Mucosa of descending colon (tissue), 3 donors: ENCODE data around the gene EVPL. TPM values are rescaled to one million over a fixed set of nuclear protein-coding genes. Genes with fewer than 3 reads are reported as not detected.

Experiments used
- ATAC-seq: fragments of 200-7000 bp; cut with Tn5 transposase; one replicate; pipeline ENCODE4 v1.9.1; 2020; ENCODE audit warnings: mild to moderate bottlenecking, moderate library complexity
- DNase-seq, 3 donors: peaks; one replicate each; pipeline ENCODE4 v3.0.0-alpha.2; 2020
- H3K36me3 ChIP-seq: fragments of 200-600 bp; one replicate; pipeline ENCODE4 v1.8.0; 2021; ENCODE audit warnings: low read depth, mild to moderate bottlenecking
- H3K4me1 ChIP-seq: fragments of 200-600 bp; one replicate; pipeline ENCODE4 v1.8.0; 2021; ENCODE audit warnings: low read depth, mild to moderate bottlenecking
- H3K4me3 ChIP-seq: fragments of 200-600 bp; one replicate; pipeline ENCODE4 v1.8.0; 2021; ENCODE audit warnings: mild to moderate bottlenecking
- H3K9me3 ChIP-seq: fragments of 200-600 bp; one replicate; pipeline ENCODE4 v1.8.0; 2021; ENCODE audit warnings: mild to moderate bottlenecking
- CTCF ChIP-seq: fragments of 200-600 bp; IDR thresholded peaks from one replicate; pipeline ENCODE4 v1.8.0; 2022; ENCODE audit warnings: antibody characterized with exemption, mild to moderate bottlenecking
- intact Hi-C, 2 donors: fragments of 100-400 bp; cut with DNase I in 1 of 2; cut with micrococcal nuclease in 1 of 2; formaldehyde crosslinking; loops; one replicate each; pipeline versions ENCODE4 v1.11.0 to v1.11.1; 2022; cut with DNase I, micrococcal nuclease
- total RNA-seq, 3 donors: library from RNA; stranded (reverse); fragmentation: NEBNext Ultra II Directional in 2 of 3; extraction: Animal tissue kit (Norgen Biotek cat#: 25700) in 2 of 3; gene quantifications; one replicate each; pipeline versions ENCODE4 v1.2.1 to v1.2.4, GENCODE V29; 2021 to 2023
- donor health status: DM: no; HTN: no; CAD: no; lungs with moderate emphysema.
- donor health status: DM: no; HTN: no; CAD: no.
- donor health status: DM: no; HTN: yes; CAD: no.

Gene EVPL
- total RNA-seq, 3 donors from 2014 or later: 13.3 to 22.6 (median 16.3) TPM

- DNase-seq (no peak), ATAC-seq (no peak)
- peaks cover 21% of the 10 kb centered on the region for H3K4me1 ChIP-seq
- TF ChIP-seq CTCF: no peak
- intact Hi-C loops: no loop called here
- H3K9me3 ChIP-seq: no peaks in the 10 kb centered on the region
- no peak overlapping the region for H3K4me3 ChIP-seq
- H3K36me3 ChIP-seq: no peaks in the 10 kb centered on the region
These were observed 5.6 kb upstream of the EVPL start for GRCh38 chr17:76032780-76033108.

GRCh38 chr17:76032073-76032779 lies 5.1 kb upstream of the EVPL start:
- no peaks in the 10 kb centered on the region for H3K9me3 ChIP-seq
- ATAC-seq (peak; percentile 2), DNase-seq (no peak)
- peaks cover 25% of the 10 kb centered on the region for H3K4me1 ChIP-seq
- no peak overlapping the region for H3K4me3 ChIP-seq
- no peak for TF ChIP-seq CTCF
- H3K36me3 ChIP-seq: no peaks in the 10 kb centered on the region
- intact Hi-C loops: no loop called here

- ATAC-seq: peak; percentile 41
- no peaks in the 10 kb centered on the region for H3K9me3 ChIP-seq
- peaks cover 31% of the 10 kb centered on the region for H3K4me1 ChIP-seq
- no peak overlapping the region for H3K4me3 ChIP-seq
- intact Hi-C loops: no loop called here
- H3K36me3 ChIP-seq: no peaks in the 10 kb centered on the region
- DNase-seq: peak in 1 of 3 donors; percentile 47
- TF ChIP-seq CTCF: no peak
These were observed 370 bp downstream of the EVPL start for GRCh38 chr17:76026714-76027158.

GRCh38 chr17:76025294-76025693 lies 1.8 kb downstream of the EVPL start:
- peaks cover 31% of the 10 kb centered on the region for H3K4me1 ChIP-seq
- no peaks in the 10 kb centered on the region for H3K36me3 ChIP-seq
- ATAC-seq (no peak), DNase-seq (peak in 1 of 3 donors; percentile 32)
- intact Hi-C loops: no loop called here
- no peaks in the 10 kb centered on the region for H3K9me3 ChIP-seq
- no peak for TF ChIP-seq CTCF
- no peak overlapping the region for H3K4me3 ChIP-seq

- no peak for TF ChIP-seq CTCF
- intact Hi-C loops: no loop called here
- no peak for DNase-seq
- no peaks in the 10 kb centered on the region for H3K36me3 ChIP-seq
- ATAC-seq: no peak
- H3K4me1 ChIP-seq: peaks cover 23% of the 10 kb centered on the region
- H3K9me3 ChIP-seq: no peaks in the 10 kb centered on the region
- H3K4me3 ChIP-seq: no peak overlapping the region
These were observed 2.8 kb downstream of the EVPL start for GRCh38 chr17:76024353-76024752.

GRCh38 chr17:76023900-76024237 lies 3.2 kb downstream of the EVPL start:
- no peak for ATAC-seq
- intact Hi-C loops: no loop called here
- Histone ChIP-seq H3K4me1 (peaks cover 18% of the 10 kb centered on the region), H3K9me3 (no peaks in the 10 kb centered on the region), H3K4me3 (no peak overlapping the region), H3K36me3 (no peaks in the 10 kb centered on the region)
- no peak for TF ChIP-seq CTCF
- peak in 1 of 3 donors; percentile 29 for DNase-seq
